Upper lobe of right lung (tissue), 1 donor: ENCODE data around the gene ADISSP. TPM values are rescaled to one million over a fixed set of nuclear protein-coding genes. Genes with fewer than 3 reads are reported as not detected.
A peak's percentile ranks its signal among the peaks of the same experiment; 100 is the strongest.

Source experiments
- ATAC-seq: fragments of 200-7000 bp; cut with Tn5 transposase; one replicate; pipeline ENCODE4 v1.9.1; 2020; ENCODE audit warnings: mild to moderate bottlenecking, moderate library complexity
- DNase-seq: peaks from one replicate; pipeline ENCODE4 v3.0.0-alpha.2; 2020
- H3K27ac ChIP-seq: fragments of 200-600 bp; one replicate; pipeline ENCODE4 v1.8.0; 2022
- H3K27me3 ChIP-seq: fragments of 200-600 bp; one replicate; pipeline ENCODE4 v1.8.0; 2022; ENCODE audit warnings: mild to moderate bottlenecking
- H3K36me3 ChIP-seq: fragments of 200-600 bp; one replicate; pipeline ENCODE4 v1.8.0; 2022
- H3K4me1 ChIP-seq: fragments of 200-600 bp; one replicate; pipeline ENCODE4 v1.8.0; 2022
- H3K4me3 ChIP-seq: fragments of 200-600 bp; one replicate; pipeline ENCODE4 v1.8.0; 2022; ENCODE audit warnings: mild to moderate bottlenecking
- H3K9me3 ChIP-seq: fragments of 200-600 bp; one replicate; pipeline ENCODE4 v1.8.0; 2022
- CTCF ChIP-seq: fragments of 200-600 bp; IDR thresholded peaks from one replicate; pipeline ENCODE4 v1.8.0; 2022; ENCODE audit warnings: antibody characterized with exemption
- intact Hi-C: fragments of 100-400 bp; cut with DNase I; formaldehyde crosslinking; loops from one replicate; pipeline ENCODE4 v1.11.0; 2022
- total RNA-seq: library from RNA; stranded (reverse); fragmentation: NEBNext Ultra II Directional; extraction: Animal tissue kit (Norgen Biotek cat#: 25700); gene quantifications from one replicate; pipeline ENCODE4 v1.2.1, GENCODE V29; 2021
- donor health status: DM: no; HTN: yes; CAD: no; lungs with severe emphysema.

ADISSP gene
- total RNA-seq, 1 donor from 2014 or later: 23.3 TPM

GRCh38 chr20:3753501-3754275, 13.9 kb downstream of the ADISSP start:
- Histone ChIP-seq H3K27ac (no peak overlapping the region), H3K27me3 (peaks cover 13% of the 10 kb centered on the region), H3K4me3 (no peak overlapping the region), H3K9me3 (no peaks in the 10 kb centered on the region), H3K36me3 (peaks cover 4% of the 10 kb centered on the region), H3K4me1 (peaks cover 12% of the 10 kb centered on the region)
- ATAC-seq (peak; percentile 4), DNase-seq (no peak)
- TF ChIP-seq CTCF: no peak
- intact Hi-C loops: no loop called here

- Histone ChIP-seq H3K4me1 (peaks cover 12% of the 10 kb centered on the region), H3K36me3 (peaks cover 1% of the 10 kb centered on the region), H3K4me3 (no peak overlapping the region), H3K27me3 (peaks cover 13% of the 10 kb centered on the region), H3K27ac (no peak overlapping the region), H3K9me3 (no peaks in the 10 kb centered on the region)
- peak; percentile 79 for TF ChIP-seq CTCF
- ATAC-seq (peak; percentile 75), DNase-seq (no peak)
- intact Hi-C loops: no loop called here
Observed at GRCh38 chr20:3753098-3753497, 14.5 kb downstream of the ADISSP start.

- Histone ChIP-seq H3K4me3 (peak overlapping the region; percentile 40), H3K27me3 (peaks cover 13% of the 10 kb centered on the region), H3K36me3 (no peaks in the 10 kb centered on the region), H3K9me3 (no peaks in the 10 kb centered on the region), H3K27ac (no peak overlapping the region), H3K4me1 (peaks cover 7% of the 10 kb centered on the region)
- intact Hi-C loops: no loop called here
- ATAC-seq (no peak), DNase-seq (no peak)
- no peak for TF ChIP-seq CTCF
Observed at GRCh38 chr20:3752386-3752759, 15.2 kb downstream of the ADISSP start.

GRCh38 chr20:3751675-3752385, 15.7 kb downstream of the ADISSP start:
- ATAC-seq (peak; percentile 71), DNase-seq (peak; percentile 84)
- no peak for TF ChIP-seq CTCF
- Histone ChIP-seq H3K9me3 (no peaks in the 10 kb centered on the region), H3K4me1 (peaks cover 2% of the 10 kb centered on the region), H3K27me3 (peaks cover 13% of the 10 kb centered on the region), H3K36me3 (no peaks in the 10 kb centered on the region), H3K4me3 (peak overlapping the region; percentile 40), H3K27ac (no peak overlapping the region)
- intact Hi-C loops: no loop called here

- TF ChIP-seq CTCF: no peak
- H3K4me3 ChIP-seq: peak overlapping the region; percentile 40
- no peak overlapping the region for H3K27ac ChIP-seq
- H3K36me3 ChIP-seq: no peaks in the 10 kb centered on the region
- intact Hi-C loops: no loop called here
- DNase-seq (no peak), ATAC-seq (no peak)
- H3K9me3 ChIP-seq: no peaks in the 10 kb centered on the region
- no peaks in the 10 kb centered on the region for H3K4me1 ChIP-seq
- H3K27me3 ChIP-seq: peaks cover 13% of the 10 kb centered on the region
Observed at GRCh38 chr20:3751305-3751674, 16.3 kb downstream of the ADISSP start.
